ENCODE measurements around the gene PLAGL2. TPM values are rescaled to one million over a fixed set of nuclear protein-coding genes. Genes with fewer than 3 reads are reported as not detected.

PLAGL2 gene
- total RNA-seq, 1 experiment from 2014 or later, result 40.4 TPM

DNA sequence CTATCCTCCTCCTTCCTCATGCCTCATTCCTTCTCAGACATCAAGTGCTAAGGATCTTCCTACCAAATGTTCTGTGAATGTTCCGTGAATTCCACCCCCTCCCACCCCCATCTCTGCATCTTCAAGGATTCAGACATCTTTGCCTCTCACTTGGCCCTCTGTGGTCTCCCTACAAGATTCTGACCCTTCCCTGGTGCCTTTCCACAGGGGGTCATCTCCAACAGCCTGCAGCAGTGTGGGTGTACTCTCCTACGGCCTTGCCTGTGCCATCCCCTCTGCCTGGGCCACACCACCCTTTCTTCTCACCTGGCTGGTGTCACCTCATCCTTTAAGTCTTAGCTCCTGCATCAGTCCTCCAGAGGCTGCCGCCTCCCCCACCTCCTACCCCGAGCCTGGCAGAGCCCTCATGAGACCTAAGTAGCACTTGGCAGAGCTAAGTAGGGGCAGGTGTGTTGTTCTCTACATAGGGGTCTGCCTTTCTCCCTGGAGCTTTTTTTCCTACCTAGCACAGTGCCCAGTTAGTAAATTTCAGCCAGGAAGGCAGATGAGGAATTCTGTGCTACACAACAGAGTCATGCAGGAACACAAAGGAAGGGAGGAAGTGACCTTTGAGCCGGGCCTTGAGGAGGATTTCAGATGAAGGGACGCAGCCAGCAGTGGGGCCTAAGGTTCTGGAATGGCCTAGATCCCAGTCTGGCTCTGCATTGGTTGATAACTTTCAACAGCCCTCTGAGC is 55.0 kb downstream of the PLAGL2 start:
- no peaks in the 10 kb centered on the region for H3K9me3 ChIP-seq (ENCODE audit: low read depth, low read length, poor library complexity, severe bottlenecking)
- H3K36me3 ChIP-seq (ENCODE audit: insufficient read depth, low read length, poor library complexity, severe bottlenecking), result peaks cover 30% of the 10 kb centered on the region
- no peak for TF ChIP-seq EZH2 (IDR thresholded peaks at IDR 0.05; ENCODE audit: borderline replicate concordance, low read depth, low read length, poor library complexity, severe bottlenecking)
- no peak for DNase-seq (ENCODE audit: low spot score)
- intact Hi-C loops (cut with micrococcal nuclease; ENCODE audit: unreplicated experiment), result no loop called here
- no TSS peak for BruUV-seq (replicated peaks)
- H3K27me3 ChIP-seq (replicated peaks; ENCODE audit: insufficient read depth, low read depth, low read length, poor library complexity), result no peaks in the 10 kb centered on the region
- no peak overlapping the region for H3K4me3 ChIP-seq (ENCODE audit: low read depth, low read length, poor library complexity, severe bottlenecking)
- H3K27ac ChIP-seq (ENCODE audit: low read depth, low read length, poor library complexity, severe bottlenecking), result no peak overlapping the region
- POLR2A ChIA-PET (ENCODE audit: low non-redundant PET), result no interaction called here
- H3K4me1 ChIP-seq (ENCODE audit: insufficient read depth, low read length, poor library complexity, severe bottlenecking), result no peaks in the 10 kb centered on the region
- CTCF ChIA-PET, result no interaction called here

DNA sequence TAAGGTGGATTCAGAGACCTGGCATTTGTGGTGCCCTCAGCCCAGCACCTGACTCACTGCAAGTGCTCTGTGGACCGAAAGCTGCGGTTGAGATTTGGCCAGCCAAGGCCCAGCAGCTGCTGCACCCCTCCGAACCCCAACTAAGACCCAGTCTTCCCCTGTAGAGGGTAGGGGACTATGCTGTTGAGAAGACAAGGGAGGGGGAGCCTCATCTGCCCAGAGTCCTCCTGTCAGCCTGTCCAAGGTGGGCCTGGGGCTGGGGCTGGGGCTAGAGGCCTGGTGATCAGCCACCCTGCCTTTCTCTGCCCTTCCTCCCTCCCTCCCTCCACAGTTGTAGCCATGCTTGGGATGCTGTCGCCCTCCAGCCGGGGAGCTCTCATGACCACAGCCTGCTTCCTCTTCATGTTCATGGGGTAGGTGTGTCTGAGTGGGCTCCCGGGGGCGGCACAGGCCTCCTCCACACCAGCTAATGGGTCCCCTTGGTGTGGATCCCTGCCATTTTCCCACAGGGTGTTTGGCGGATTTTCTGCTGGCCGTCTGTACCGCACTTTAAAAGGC is 57.2 kb downstream of the PLAGL2 start:
- H3K27me3 ChIP-seq (replicated peaks; ENCODE audit: insufficient read depth, low read depth, low read length, poor library complexity), result no peaks in the 10 kb centered on the region
- H3K36me3 ChIP-seq (ENCODE audit: insufficient read depth, low read length, poor library complexity, severe bottlenecking), result peaks cover 47% of the 10 kb centered on the region
- BruUV-seq (replicated peaks), result no TSS peak
- ChIA-PET POLR2A (ENCODE audit: low non-redundant PET) (no interaction called here), CTCF (no interaction called here)
- H3K4me1 ChIP-seq (ENCODE audit: insufficient read depth, low read length, poor library complexity, severe bottlenecking), result no peaks in the 10 kb centered on the region
- no peak for TF ChIP-seq EZH2 (IDR thresholded peaks at IDR 0.05; ENCODE audit: borderline replicate concordance, low read depth, low read length, poor library complexity, severe bottlenecking)
- TF ChIP-seq, protein P1, sequence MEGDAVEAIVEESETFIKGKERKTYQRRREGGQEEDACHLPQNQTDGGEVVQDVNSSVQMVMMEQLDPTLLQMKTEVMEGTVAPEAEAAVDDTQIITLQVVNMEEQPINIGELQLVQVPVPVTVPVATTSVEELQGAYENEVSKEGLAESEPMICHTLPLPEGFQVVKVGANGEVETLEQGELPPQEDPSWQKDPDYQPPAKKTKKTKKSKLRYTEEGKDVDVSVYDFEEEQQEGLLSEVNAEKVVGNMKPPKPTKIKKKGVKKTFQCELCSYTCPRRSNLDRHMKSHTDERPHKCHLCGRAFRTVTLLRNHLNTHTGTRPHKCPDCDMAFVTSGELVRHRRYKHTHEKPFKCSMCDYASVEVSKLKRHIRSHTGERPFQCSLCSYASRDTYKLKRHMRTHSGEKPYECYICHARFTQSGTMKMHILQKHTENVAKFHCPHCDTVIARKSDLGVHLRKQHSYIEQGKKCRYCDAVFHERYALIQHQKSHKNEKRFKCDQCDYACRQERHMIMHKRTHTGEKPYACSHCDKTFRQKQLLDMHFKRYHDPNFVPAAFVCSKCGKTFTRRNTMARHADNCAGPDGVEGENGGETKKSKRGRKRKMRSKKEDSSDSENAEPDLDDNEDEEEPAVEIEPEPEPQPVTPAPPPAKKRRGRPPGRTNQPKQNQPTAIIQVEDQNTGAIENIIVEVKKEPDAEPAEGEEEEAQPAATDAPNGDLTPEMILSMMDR (conservative IDR thresholded peaks at IDR 0.05; ENCODE audit: low read depth, low read length), result no peak
- intact Hi-C loops (cut with micrococcal nuclease; ENCODE audit: unreplicated experiment), result no loop called here
- no peak overlapping the region for H3K27ac ChIP-seq (ENCODE audit: low read depth, low read length, poor library complexity, severe bottlenecking)
- no peak overlapping the region for H3K4me3 ChIP-seq (ENCODE audit: low read depth, low read length, poor library complexity, severe bottlenecking)
- DNase-seq (ENCODE audit: low spot score), result no peak
- no peaks in the 10 kb centered on the region for H3K9me3 ChIP-seq (ENCODE audit: low read depth, low read length, poor library complexity, severe bottlenecking)

DNA sequence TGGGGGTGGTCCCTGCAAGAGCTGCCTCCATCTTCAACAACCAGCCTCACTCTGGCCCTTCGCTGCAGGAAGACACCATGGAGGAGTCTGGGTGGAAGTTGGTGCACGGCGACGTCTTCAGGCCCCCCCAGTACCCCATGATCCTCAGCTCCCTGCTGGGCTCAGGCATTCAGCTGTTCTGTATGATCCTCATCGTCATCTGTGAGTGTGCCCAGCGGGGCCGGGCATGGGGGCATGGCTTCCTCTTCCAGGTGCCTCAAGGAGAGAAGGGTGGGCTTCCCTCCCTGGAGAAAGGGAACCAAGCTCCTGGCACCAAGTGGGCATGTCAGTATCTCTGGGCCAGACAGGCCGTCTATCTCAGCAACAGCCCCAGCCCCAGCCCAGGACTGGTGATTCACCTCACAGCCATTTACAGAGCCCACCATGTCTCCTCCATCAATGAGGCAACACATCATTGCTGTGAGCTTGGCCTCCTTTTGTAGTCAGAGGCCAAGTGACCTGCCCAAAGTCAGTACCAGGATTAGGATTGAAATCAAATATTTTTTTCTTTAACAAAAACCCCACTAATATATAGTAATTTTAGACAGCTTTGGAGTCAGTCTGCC is 57.9 kb downstream of the PLAGL2 start:
- no peaks in the 10 kb centered on the region for H3K9me3 ChIP-seq (ENCODE audit: low read depth, low read length, poor library complexity, severe bottlenecking)
- TF ChIP-seq, protein P1 (conservative IDR thresholded peaks at IDR 0.05; ENCODE audit: low read depth, low read length), result no peak
- no peak for TF ChIP-seq EZH2 (IDR thresholded peaks at IDR 0.05; ENCODE audit: borderline replicate concordance, low read depth, low read length, poor library complexity, severe bottlenecking)
- CTCF ChIA-PET, result no interaction called here
- POLR2A ChIA-PET (ENCODE audit: low non-redundant PET), result no interaction called here
- H3K4me1 ChIP-seq (ENCODE audit: insufficient read depth, low read length, poor library complexity, severe bottlenecking), result no peaks in the 10 kb centered on the region
- H3K27me3 ChIP-seq (replicated peaks; ENCODE audit: insufficient read depth, low read depth, low read length, poor library complexity), result no peaks in the 10 kb centered on the region
- intact Hi-C loops (cut with micrococcal nuclease; ENCODE audit: unreplicated experiment), result no loop called here
- H3K4me3 ChIP-seq (ENCODE audit: low read depth, low read length, poor library complexity, severe bottlenecking), result no peak overlapping the region
- H3K36me3 ChIP-seq (ENCODE audit: insufficient read depth, low read length, poor library complexity, severe bottlenecking), result peaks cover 53% of the 10 kb centered on the region
- no peak overlapping the region for H3K27ac ChIP-seq (ENCODE audit: low read depth, low read length, poor library complexity, severe bottlenecking)
- no peak for DNase-seq (ENCODE audit: low spot score)
- BruUV-seq (replicated peaks), result no TSS peak

All from A673 (cell line).